Breast epithelium (tissue), 4 donors: Measurements from ENCODE around the gene GPR89A. TPM values are rescaled to one million over a fixed set of nuclear protein-coding genes. Genes with fewer than 3 reads are reported as not detected.

ENCODE experiments used
- DNase-seq, 2 donors: peaks; one replicate each; pipeline ENCODE4 v3.0.0-alpha.2; 2019; ENCODE audit warnings: low spot score in 2 of 2
- H3K27ac ChIP-seq, 2 donors: fragments of 200-600 bp; sonication (generic) in 1 of 2; one replicate each; pipeline ENCODE4 v1.5.1; 2016 to 2019; ENCODE audit warnings: mild to moderate bottlenecking in 1 of 2
- H3K27me3 ChIP-seq, 2 donors: fragments of 200-600 bp; sonication (generic) in 1 of 2; one replicate each; pipeline versions ENCODE4 v1.5.1 to v1.6.0; 2017 to 2019; ENCODE audit warnings: control low read depth in 1 of 2, mild to moderate bottlenecking in 1 of 2
- H3K36me3 ChIP-seq: fragments of 200-600 bp; one replicate; pipeline ENCODE4 v1.5.1; 2019
- H3K4me1 ChIP-seq, 2 donors: fragments of 200-600 bp; sonication (generic); one replicate each; pipeline ENCODE4 v1.5.1; 2016 to 2019; ENCODE audit warnings: control low read depth in 1 of 2
- H3K4me3 ChIP-seq, 3 donors: fragments of 200-600 bp; sonication (generic); 1 replicate in 2 of 3; 2 replicates in 1 of 3; pipeline ENCODE4 v1.5.1; 2016 to 2019; ENCODE audit warnings: mild to moderate bottlenecking in 3 of 3, moderate library complexity in 2 of 3
- H3K9me3 ChIP-seq, 2 donors: fragments of 200-600 bp; sonication (generic) in 1 of 2; one replicate each; pipeline ENCODE4 v1.5.1; 2016 to 2019; ENCODE audit warnings: control low read depth in 1 of 2
- POLR2A ChIP-seq: fragments of 450-650 bp; IDR thresholded peaks from one replicate; pipeline ENCODE4 v1.6.1; 2016; ENCODE audit warnings: antibody characterized with exemption, mild to moderate bottlenecking, moderate library complexity
- POLR2AphosphoS5 ChIP-seq, 3 donors: sonication (generic); formaldehyde crosslinking; IDR thresholded peaks; one replicate each; pipeline ENCODE4 v1.6.1; 2017; ENCODE audit warnings: antibody characterized with exemption in 3 of 3
- intact Hi-C: fragments of 100-400 bp; cut with DNase I; formaldehyde crosslinking; loops from one replicate; pipeline ENCODE4 v1.15.1; 2023; ENCODE audit warnings: low total_unique reads
- total RNA-seq, 3 donors: library from RNA; depleted of rRNA; stranded (reverse); fragments of >200 nt; gene quantifications; one replicate each; pipeline ENCODE4 v1.1.0, GENCODE V29; 2016
- TF ChIP-seq, protein P1 (sequence below), 3 donors: fragments of 450-650 bp; IDR thresholded peaks; one replicate each; pipeline ENCODE4 v1.5.1; 2016 to 2017; ENCODE audit warnings: antibody characterized with exemption in 3 of 3, mild to moderate bottlenecking in 3 of 3, moderate library complexity in 3 of 3

GPR89A gene
- total RNA-seq, 3 donors from 2014 or later, result 31.7 to 40.5 (median 34.1) TPM

DNA sequence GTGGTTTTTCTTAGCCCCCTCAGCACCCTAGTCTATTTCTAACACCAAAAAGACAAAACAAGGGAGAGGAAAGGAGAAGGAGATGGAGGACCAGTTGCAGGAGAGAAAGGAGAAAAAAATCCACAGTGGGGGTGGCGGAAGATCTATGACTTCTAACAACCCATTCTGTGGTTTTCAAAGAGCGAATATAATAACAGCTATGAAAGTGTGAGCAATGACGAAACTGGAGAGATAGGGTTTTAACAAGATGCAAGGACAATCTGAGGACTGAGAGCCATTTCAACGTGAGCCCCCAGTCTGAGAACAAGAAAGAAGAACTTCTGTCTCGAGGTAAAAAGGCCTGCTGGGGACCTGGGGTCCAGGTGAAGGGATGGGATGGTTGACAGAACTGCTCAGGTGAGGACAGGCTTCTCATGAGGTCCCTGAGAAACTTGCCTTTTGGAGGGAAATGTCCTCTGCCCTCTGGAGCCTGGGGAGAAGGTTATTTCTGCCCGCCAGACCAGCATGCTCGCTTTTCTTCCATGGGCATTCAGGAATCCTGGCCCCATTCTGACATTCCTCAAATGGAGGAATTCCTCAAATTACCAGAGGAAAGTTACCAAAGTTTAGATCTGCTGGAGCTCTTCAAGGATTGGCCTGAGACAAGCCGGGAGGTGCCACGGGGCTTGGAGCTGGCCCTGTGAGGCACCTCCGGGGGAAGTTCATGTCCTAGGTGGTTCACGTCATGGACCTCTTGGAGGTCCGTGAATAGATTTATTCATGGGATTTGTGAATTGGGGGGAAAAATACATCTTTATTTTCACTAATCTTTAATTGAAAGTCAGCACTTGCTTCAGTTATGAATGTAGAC lies 111.7 kb downstream of the GPR89A start, which contains the start of gene CD160:
TSS of gene CD160 (plus strand) at position 270 of the 850 bp plus-strand sequence. CDS start 8,829 bp downstream, outside the sequence.
- TF ChIP-seq POLR2A, result no peak
- TF ChIP-seq, protein P1, sequence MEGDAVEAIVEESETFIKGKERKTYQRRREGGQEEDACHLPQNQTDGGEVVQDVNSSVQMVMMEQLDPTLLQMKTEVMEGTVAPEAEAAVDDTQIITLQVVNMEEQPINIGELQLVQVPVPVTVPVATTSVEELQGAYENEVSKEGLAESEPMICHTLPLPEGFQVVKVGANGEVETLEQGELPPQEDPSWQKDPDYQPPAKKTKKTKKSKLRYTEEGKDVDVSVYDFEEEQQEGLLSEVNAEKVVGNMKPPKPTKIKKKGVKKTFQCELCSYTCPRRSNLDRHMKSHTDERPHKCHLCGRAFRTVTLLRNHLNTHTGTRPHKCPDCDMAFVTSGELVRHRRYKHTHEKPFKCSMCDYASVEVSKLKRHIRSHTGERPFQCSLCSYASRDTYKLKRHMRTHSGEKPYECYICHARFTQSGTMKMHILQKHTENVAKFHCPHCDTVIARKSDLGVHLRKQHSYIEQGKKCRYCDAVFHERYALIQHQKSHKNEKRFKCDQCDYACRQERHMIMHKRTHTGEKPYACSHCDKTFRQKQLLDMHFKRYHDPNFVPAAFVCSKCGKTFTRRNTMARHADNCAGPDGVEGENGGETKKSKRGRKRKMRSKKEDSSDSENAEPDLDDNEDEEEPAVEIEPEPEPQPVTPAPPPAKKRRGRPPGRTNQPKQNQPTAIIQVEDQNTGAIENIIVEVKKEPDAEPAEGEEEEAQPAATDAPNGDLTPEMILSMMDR (IDR thresholded peaks at IDR 0.05), result no peak
- no peak for TF ChIP-seq POLR2AphosphoS5 (IDR thresholded peaks at IDR 0.05)
- no peaks in the 10 kb centered on the region for H3K36me3 ChIP-seq
- no peaks in the 10 kb centered on the region for H3K27me3 ChIP-seq
- H3K9me3 ChIP-seq, result no peaks in the 10 kb centered on the region
- H3K27ac ChIP-seq, result no peak within 1 kb of the TSS
- no peak for DNase-seq
- no peaks in the 10 kb centered on the region for H3K4me1 ChIP-seq
- H3K4me3 ChIP-seq, result no peak within 1 kb of the TSS
- intact Hi-C loops, result no loop called here

Other genes with a start within 250 kb of the GPR89A start
- 1 to 10 TPM; 2.5 to 4.3 (median 3.3) TPM for gene NBPF20, start 182.4 kb upstream of the GPR89A start, total RNA-seq
- gene PDZK1, start 99.4 kb downstream of the GPR89A start, total RNA-seq, result 10 to 100 TPM in 2 of 3 donors, under 1 TPM in 1; 0.64 to 51.8 (median 25.2) TPM
- under 1 TPM in 2 of 3 donors, not detected in 1; 0.59 to 0.98 TPM for gene CD160, start 111.5 kb downstream of the GPR89A start, total RNA-seq
- 10 to 100 TPM; 24.3 to 28.2 (median 26.1) TPM for gene RNF115, start 216.1 kb downstream of the GPR89A start, total RNA-seq
- 10 to 100 TPM; 40.5 to 50.3 (median 40.6) TPM for gene POLR3C, start 216.2 kb downstream of the GPR89A start, total RNA-seq
- 1 to 10 TPM; 2.5 to 4.0 (median 3.3) TPM for gene NUDT17, start 237.6 kb downstream of the GPR89A start, total RNA-seq